GM21717 (cell line): Measurements from ENCODE around the gene TMEM258.

Experiments
- ATAC-seq: cut with Tn5 transposase; IDR thresholded peaks from one replicate; pipeline ENCODE4 v1.9.1; 2021; ENCODE audit warnings: mild to moderate bottlenecking, moderate library complexity; ENCODE audit not compliant: unreplicated experiment

Gene TMEM258

GRCh38 chr11:61777234-61778090 lies 14.9 kb downstream of the TMEM258 start:
- ATAC-seq, result no peak

- no peak for ATAC-seq
Observed at GRCh38 chr11:61776561-61777075, 15.8 kb downstream of the TMEM258 start.

GRCh38 chr11:61775606-61776554 lies 16.5 kb downstream of the TMEM258 start:
- no peak for ATAC-seq

- no peak for ATAC-seq
Observed at GRCh38 chr11:61775106-61775505, 17.3 kb downstream of the TMEM258 start.

GRCh38 chr11:61774411-61774810 lies 18.0 kb downstream of the TMEM258 start:
- no peak for ATAC-seq

GRCh38 chr11:61773809-61774208 lies 18.6 kb downstream of the TMEM258 start:
- no peak for ATAC-seq

GRCh38 chr11:61773356-61773755 lies 19.0 kb downstream of the TMEM258 start:
- no peak for ATAC-seq

GRCh38 chr11:61771985-61772455 lies 20.4 kb downstream of the TMEM258 start:
- no peak for ATAC-seq

GRCh38 chr11:61771195-61771894 lies 21.1 kb downstream of the TMEM258 start:
- ATAC-seq, result no peak

- no peak for ATAC-seq
Observed at GRCh38 chr11:61769946-61770683, 22.3 kb downstream of the TMEM258 start.

GRCh38 chr11:61769169-61769920 lies 23.1 kb downstream of the TMEM258 start:
- no peak for ATAC-seq

GRCh38 chr11:61768376-61769076 lies 23.9 kb downstream of the TMEM258 start:
- no peak for ATAC-seq

- no peak for ATAC-seq
Observed at GRCh38 chr11:61766353-61766841, 26.0 kb downstream of the TMEM258 start.

- no peak for ATAC-seq
Observed at GRCh38 chr11:61765550-61766253, 26.7 kb downstream of the TMEM258 start.

- no peak for ATAC-seq
Observed at GRCh38 chr11:61764606-61765260, 27.7 kb downstream of the TMEM258 start.

- ATAC-seq, result no peak
Observed at GRCh38 chr11:61763930-61764605, 28.3 kb downstream of the TMEM258 start.

GRCh38 chr11:61762798-61763197 lies 29.6 kb downstream of the TMEM258 start:
- no peak for ATAC-seq
